ENCODE measurements around the gene CASTOR1. TPM values are rescaled to one million over a fixed set of nuclear protein-coding genes. Genes with fewer than 3 reads are reported as not detected.
A peak's percentile ranks its signal among the peaks of the same experiment; 100 is the strongest.

The CASTOR1 gene
- total RNA-seq, 6 donors from 2014 or later, result 7.0 to 31.5 (median 22.1) TPM

- no peaks in the 10 kb centered on the region for H3K27me3 ChIP-seq
- ATAC-seq (ENCODE audit: low FRiP score in 2 of 2) (no peak), DNase-seq (no peak)
- peaks cover 2 to 11% (median 3%) of the 10 kb centered on the region in 4 donors for H3K4me1 ChIP-seq
- H3K36me3 ChIP-seq, result no peaks in the 10 kb centered on the region
- 78 to 83% methylated on average over 8 of the region's 8 CpGs for WGBS, 2 donors
- TF ChIP-seq CTCF (IDR thresholded peaks at IDR 0.05) (no peak), EP300 (IDR thresholded peaks at IDR 0.05) (no peak), POLR2AphosphoS5 (IDR thresholded peaks at IDR 0.05) (no peak), POLR2A (IDR thresholded peaks at IDR 0.05) (no peak)
- no peak overlapping the region for H3K4me3 ChIP-seq
- H3K27ac ChIP-seq, result peak overlapping the region in 2 of 4 donors; percentile 89 to 95
- H3K9me3 ChIP-seq, result no peaks in the 10 kb centered on the region
Measured at GRCh38 chr22:30268331-30268730, 21.0 kb downstream of the CASTOR1 start.

- 64 to 69% methylated on average over 9 to 14 of the region's 14 CpGs for WGBS, 2 donors
- H3K36me3 ChIP-seq, result no peaks in the 10 kb centered on the region
- DNase-seq (peak in 1 of 2 donors; percentile 61), ATAC-seq (ENCODE audit: low FRiP score in 2 of 2) (no peak)
- no peak for TF ChIP-seq POLR2A (IDR thresholded peaks at IDR 0.05)
- TF ChIP-seq CTCF (IDR thresholded peaks at IDR 0.05), result no peak
- TF ChIP-seq POLR2AphosphoS5 (IDR thresholded peaks at IDR 0.05), result no peak
- no peak for TF ChIP-seq EP300 (IDR thresholded peaks at IDR 0.05)
- peak overlapping the region in 3 of 4 donors; percentile 33 to 52 (median 35) for H3K4me3 ChIP-seq
- H3K4me1 ChIP-seq, result peaks cover 7 to 18% (median 9%) of the 10 kb centered on the region in 4 donors
- H3K27ac ChIP-seq, result peak overlapping the region; percentile 82 to 95 (median 88)
- no peaks in the 10 kb centered on the region for H3K9me3 ChIP-seq
- H3K27me3 ChIP-seq, result no peaks in the 10 kb centered on the region
Measured at GRCh38 chr22:30267382-30268302, 21.7 kb downstream of the CASTOR1 start.

GRCh38 chr22:30266445-30267381 lies 22.6 kb downstream of the CASTOR1 start, which contains the start of gene OSM:
Gene OSM, minus strand, starts transcription at chr22:30266851. Its CDS starts 52 bp downstream, at chr22:30266799.
- H3K36me3 ChIP-seq, result no peaks in the 10 kb centered on the region
- peak within 1 kb of the TSS; percentile 82 to 95 (median 88) for H3K27ac ChIP-seq
- H3K9me3 ChIP-seq, result no peaks in the 10 kb centered on the region
- TF ChIP-seq POLR2A (IDR thresholded peaks at IDR 0.05), result peak in 1 of 4 donors; percentile 46
- TF ChIP-seq POLR2AphosphoS5 (IDR thresholded peaks at IDR 0.05), result peak; percentile 65 to 74
- no peak for TF ChIP-seq EP300 (IDR thresholded peaks at IDR 0.05)
- H3K4me3 ChIP-seq, result peak within 1 kb of the TSS in 3 of 4 donors; percentile 33 to 52 (median 35)
- 43 to 66% methylated on average over 20 to 35 of the region's 35 CpGs for WGBS, 2 donors
- no peaks in the 10 kb centered on the region for H3K27me3 ChIP-seq
- DNase-seq (peak; percentile 89 to 90), ATAC-seq (ENCODE audit: low FRiP score in 2 of 2) (peak; percentile 50)
- peaks cover 7 to 18% (median 9%) of the 10 kb centered on the region in 4 donors for H3K4me1 ChIP-seq

GRCh38 chr22:30265823-30266444 lies 23.4 kb downstream of the CASTOR1 start:
- H3K27me3 ChIP-seq, result no peaks in the 10 kb centered on the region
- DNase-seq (peak; percentile 79 to 92), ATAC-seq (ENCODE audit: low FRiP score in 2 of 2) (peak; percentile 47 to 63)
- no peak for TF ChIP-seq CTCF (IDR thresholded peaks at IDR 0.05)
- peak; percentile 21 to 84 (median 45) for TF ChIP-seq POLR2A (IDR thresholded peaks at IDR 0.05)
- TF ChIP-seq POLR2AphosphoS5 (IDR thresholded peaks at IDR 0.05), result peak; percentile 82 to 90
- TF ChIP-seq EP300 (IDR thresholded peaks at IDR 0.05), result peak in 1 of 4 donors; percentile 14
- WGBS, 2 donors, result 55 to 70% methylated on average over 7 to 13 of the region's 24 CpGs
- no peaks in the 10 kb centered on the region for H3K9me3 ChIP-seq
- peak overlapping the region in 3 of 4 donors; percentile 33 to 52 (median 35) for H3K4me3 ChIP-seq
- peaks cover 3 to 18% (median 9%) of the 10 kb centered on the region in 4 donors for H3K4me1 ChIP-seq
- H3K27ac ChIP-seq, result peak overlapping the region; percentile 82 to 95 (median 88)
- H3K36me3 ChIP-seq, result no peaks in the 10 kb centered on the region

All from upper lobe of left lung (tissue), 6 donors.